Activated CD8-positive, alpha-beta memory T cell treated with anti-CD3 and anti-CD28 coated beads for 48 hours (primary cell): Measurements from ENCODE around the gene SSBP3.
"Not testable (repeated sequence)": the region's sequence is repeated elsewhere in the genome, so short reads cannot be mapped to it uniquely, and the experiment has no call there.

Experiments
- DNase-seq, 3 experiments: peaks; one replicate each; pipeline ENCODE4 v3.0.0-alpha.2; 2020; ENCODE audit warnings: low read depth in 2 of 3, low spot score in 2 of 3

The SSBP3 gene

GRCh38 chr1:54394104-54394503 lies 12.1 kb downstream of the SSBP3 start:
- no peak for DNase-seq

GRCh38 chr1:54392401-54392800 lies 13.8 kb downstream of the SSBP3 start:
- DNase-seq, result no peak

- no peak for DNase-seq
Measured at GRCh38 chr1:54391450-54392209, 14.6 kb downstream of the SSBP3 start.

GRCh38 chr1:54390655-54391054 lies 15.5 kb downstream of the SSBP3 start:
- DNase-seq, result no peak

GRCh38 chr1:54389608-54390007 lies 16.6 kb downstream of the SSBP3 start:
- DNase-seq, result not testable (repeated sequence)

GRCh38 chr1:54387419-54387818 lies 18.8 kb downstream of the SSBP3 start:
- no peak for DNase-seq

GRCh38 chr1:54385727-54386022 lies 20.5 kb downstream of the SSBP3 start:
- no peak for DNase-seq

GRCh38 chr1:54384918-54385726 lies 21.1 kb downstream of the SSBP3 start:
- no peak for DNase-seq

GRCh38 chr1:54384471-54384870 lies 21.7 kb downstream of the SSBP3 start:
- no peak for DNase-seq

GRCh38 chr1:54381524-54381923 lies 24.7 kb downstream of the SSBP3 start:
- DNase-seq, result no peak

GRCh38 chr1:54380290-54380882 lies 25.8 kb downstream of the SSBP3 start:
- no peak for DNase-seq

GRCh38 chr1:54379555-54380289 lies 26.5 kb downstream of the SSBP3 start:
- no peak for DNase-seq

- DNase-seq, result no peak
Measured at GRCh38 chr1:54378874-54379554, 27.2 kb downstream of the SSBP3 start.

GRCh38 chr1:54378157-54378873 lies 27.9 kb downstream of the SSBP3 start:
- no peak for DNase-seq

- DNase-seq, result no peak
Measured at GRCh38 chr1:54377040-54377691, 29.0 kb downstream of the SSBP3 start.

- no peak for DNase-seq
Measured at GRCh38 chr1:54376430-54377039, 29.7 kb downstream of the SSBP3 start.

GRCh38 chr1:54375712-54376429 lies 30.3 kb downstream of the SSBP3 start:
- DNase-seq, result no peak

- DNase-seq, result no peak
Measured at GRCh38 chr1:54375298-54375697, 30.9 kb downstream of the SSBP3 start.

- no peak for DNase-seq
Measured at GRCh38 chr1:54374766-54375165, 31.4 kb downstream of the SSBP3 start.
